GM21390 (cell line): ENCODE measurements around the gene CKLF.

Experiments
- ATAC-seq: cut with Tn5 transposase; IDR thresholded peaks from one replicate; pipeline ENCODE4 v1.9.1; 2021; ENCODE audit not compliant: unreplicated experiment

CKLF gene

DNA sequence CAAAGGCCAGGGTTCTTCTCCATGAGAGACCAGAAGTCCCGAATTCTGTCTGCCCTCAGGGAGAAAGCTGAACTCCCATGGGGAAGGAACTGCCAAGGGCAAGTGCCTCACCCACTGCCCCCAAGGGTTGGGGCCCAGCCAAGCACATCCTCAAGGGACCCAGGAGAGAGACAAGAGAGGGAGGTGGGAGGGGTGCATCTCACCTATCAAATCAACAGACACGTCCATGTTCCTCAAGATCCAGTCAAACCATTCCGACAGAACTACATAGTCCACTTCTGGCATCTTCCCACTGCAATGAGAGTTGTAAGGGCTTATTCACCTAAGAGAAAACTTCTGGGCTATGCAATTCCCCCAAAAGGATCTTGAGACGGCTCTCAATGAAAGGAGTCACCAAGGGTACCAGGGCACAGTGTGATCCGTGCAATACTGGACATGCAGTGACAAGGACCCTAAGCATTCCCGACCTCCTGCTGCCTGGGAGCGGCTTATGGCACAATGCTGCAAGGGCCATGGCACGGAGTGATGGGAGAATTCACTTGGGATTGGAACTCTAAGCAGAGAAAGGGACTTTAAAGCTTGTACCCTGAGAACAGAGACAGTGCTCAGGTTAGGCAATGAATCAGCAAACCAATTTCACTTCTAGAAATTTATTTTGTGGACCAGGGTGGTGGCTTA is 34.7 kb upstream of the CKLF start:
- no peak for ATAC-seq

DNA sequence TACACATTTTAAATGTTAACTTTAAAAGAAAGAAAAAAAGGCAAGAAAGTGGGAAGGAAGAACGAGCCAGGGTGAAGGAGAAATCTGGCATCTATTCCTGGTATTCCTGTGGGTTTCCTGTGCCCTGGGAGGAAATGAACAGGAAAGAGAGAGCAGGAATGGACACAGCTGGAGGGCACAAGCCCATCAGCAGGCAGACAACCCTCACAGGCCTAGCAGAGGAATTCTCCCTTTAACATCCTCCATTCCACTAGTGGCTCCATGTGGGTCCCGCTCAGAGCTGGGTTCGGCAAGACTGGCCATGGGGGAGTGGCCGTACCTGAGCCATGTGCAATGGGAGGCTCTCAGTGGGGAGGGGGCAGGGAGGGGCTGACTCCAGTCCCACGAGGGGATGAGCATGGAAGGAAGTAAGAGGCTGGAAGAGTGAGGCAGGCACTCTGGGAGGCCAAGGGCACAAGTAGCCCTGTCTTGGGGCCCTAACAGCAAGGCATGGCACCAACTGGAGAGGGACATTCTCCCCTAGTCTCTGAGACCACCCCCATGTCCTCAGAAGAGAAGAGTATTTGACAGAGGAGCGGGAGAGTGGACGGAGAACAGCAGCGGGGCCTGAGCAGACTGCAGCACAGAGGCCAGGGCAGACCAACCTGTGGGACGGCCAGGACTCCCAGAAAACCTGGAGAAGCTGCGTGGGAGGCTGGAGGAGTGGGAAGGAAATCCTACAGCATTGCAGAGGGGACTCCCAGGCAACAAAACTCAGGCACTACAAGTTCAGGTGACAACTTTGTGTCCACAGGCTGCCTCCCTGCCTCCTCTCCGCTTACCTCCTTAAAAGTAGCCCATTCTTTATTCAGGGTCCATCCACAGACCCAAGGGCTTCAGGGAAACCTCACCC is 32.6 kb upstream of the CKLF start:
- ATAC-seq, result no peak

DNA sequence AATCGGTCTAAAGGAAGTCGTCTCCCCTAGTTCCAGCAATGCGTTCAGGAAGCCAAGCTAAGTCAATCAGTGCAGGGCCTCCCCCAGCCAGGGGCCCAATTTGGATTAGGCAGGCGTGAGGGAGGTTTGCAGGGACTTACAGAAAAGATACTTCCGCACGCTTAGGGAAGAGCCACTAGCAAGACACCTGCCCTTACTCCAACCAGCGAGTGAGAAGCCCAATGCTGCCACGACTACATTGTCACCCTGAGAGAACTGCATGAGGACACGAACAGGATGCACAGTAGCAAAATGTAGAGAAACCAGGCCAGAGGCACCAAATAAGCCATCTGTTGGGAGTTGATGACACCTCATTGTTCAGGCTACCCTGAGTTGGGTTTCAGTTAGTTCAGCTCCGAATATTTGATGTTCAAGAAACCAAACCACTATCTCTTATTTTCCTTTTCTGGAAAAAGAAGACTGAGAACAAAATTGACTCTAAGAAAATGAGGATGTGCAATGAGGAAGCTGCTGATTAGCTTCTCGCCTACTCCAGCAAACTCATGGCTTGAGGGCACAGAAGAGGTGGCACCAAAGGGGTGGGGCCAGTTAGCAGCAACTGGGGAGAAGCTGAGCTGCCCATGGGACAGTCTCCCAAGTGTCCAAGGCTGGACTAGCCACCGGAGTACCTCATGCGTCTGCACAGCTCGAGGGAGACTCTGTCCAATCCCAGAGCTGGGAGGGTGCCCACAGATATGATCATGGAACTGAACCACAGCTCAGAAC is 31.8 kb upstream of the CKLF start:
- no peak for ATAC-seq

DNA sequence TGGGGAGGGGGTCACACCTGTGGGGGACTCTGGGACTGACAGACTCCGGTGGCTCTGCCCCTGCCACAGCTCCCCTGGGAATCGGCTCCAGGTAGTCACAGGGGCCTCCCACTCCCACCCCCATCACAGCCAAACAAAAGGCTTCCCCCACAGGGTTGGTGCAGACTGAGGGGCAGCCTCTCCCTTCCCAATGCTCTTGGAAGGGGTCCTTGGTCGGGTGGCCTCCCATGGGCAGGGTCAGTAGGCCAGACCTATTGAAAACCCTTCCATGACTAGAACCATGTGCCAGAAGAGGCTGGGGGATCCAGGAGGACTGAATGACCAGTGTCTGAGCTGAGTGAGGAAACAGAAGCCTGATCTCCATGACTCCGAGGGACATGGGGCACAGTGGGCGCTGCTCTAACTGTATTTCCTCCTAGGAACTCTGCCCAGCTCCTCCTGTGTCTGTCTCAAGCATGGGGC is 31.1 kb upstream of the CKLF start:
- ATAC-seq, result no peak

DNA sequence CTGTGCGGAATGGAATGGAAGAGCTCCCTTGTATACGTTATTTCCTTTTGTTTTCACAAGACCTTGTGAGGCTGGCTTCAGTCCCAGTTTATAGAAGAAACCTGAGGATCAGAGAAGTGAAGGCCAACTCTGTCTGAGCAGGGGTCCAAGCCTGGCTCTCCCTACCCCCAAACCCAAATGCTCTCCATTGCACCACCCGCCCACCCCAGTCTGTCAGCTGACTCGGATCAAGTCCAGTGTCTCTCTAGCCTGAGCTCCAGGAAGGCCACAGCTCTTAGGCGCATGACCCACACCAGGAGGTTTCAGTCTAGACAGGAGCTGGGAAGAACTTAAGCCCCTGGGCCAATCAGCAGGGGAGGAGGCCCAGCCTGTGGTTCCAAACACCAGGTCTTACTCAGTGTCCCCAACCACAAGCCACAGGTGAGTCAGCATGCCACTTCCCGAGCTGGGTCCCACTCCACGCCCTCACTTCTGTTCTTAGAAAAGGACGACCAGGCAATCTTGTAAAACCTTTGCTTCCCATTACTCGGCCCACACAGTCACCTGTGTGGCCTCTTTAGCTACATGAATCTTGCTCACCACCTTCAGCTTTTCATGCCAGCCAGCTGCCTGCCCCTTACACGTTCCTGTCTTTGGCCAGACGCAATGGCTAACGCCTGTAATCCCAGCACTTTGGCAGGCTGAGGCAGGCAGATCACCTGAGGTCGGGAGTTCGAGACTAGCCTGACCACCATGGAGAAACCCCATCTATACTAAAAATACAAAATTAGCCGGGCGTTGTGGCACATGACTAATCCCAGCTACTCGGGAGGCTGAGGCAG is 30.2 kb upstream of the CKLF start:
- peak; percentile 63 for ATAC-seq

DNA sequence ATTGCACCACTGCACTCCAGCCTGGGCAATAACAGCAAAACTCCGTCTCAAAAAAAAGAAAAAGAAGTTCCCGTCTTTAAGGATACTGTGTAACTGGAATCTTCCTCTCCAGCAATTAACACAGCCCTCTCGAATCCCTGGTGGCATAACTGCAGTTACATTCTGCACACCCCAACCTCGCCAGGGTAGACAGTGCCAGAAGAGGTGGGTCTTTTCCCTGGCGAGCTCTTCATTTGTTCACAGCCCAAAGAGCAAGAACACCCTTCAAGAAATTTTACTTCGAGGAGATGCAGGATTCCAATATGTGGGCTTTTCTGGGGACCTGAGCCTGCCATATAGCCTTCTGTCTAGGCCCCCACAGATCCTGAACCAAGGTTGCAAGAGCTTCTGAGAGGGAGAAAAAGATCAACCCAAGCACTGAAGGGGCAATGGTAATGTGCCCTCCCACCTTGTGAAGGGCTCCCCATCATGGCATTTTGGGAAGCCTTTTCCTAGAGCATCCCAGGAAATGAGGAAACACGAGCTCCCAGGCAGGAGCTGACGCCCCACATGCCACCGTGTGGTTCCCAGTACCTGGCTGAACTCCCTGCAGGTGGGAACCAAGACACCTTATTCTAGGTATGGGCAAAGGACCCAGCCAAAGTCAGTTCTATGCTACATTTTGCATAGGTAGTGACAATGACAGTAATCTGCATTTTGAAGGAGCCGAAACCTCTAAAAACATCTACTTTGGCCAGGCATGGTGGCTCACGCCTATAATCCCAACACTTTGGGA is 29.4 kb upstream of the CKLF start:
- ATAC-seq, result no peak

DNA sequence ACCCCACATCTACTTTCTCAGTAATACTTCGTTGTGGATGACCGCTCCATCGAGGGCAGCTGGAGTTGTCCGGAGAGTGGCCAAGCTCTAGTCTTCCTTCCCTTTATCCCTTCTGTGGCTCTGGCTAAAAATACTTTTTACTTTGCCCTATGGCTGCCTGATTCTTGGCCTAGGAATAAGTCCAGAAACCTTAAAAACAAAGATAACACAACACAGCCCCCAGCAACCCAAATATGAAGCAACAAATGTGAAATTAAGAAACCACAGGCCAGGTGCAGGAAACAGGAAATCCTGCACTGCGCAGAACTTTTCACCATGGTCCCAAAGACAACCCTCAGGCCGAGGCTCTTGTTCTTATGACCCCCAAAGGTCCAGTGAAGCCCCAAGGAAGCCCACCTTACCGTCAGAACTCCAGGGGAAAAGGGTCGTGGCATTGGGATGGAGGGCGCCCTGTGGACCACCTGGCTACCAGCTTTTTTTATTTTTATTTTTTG is 28.5 kb upstream of the CKLF start:
- ATAC-seq, result peak; percentile 46

DNA sequence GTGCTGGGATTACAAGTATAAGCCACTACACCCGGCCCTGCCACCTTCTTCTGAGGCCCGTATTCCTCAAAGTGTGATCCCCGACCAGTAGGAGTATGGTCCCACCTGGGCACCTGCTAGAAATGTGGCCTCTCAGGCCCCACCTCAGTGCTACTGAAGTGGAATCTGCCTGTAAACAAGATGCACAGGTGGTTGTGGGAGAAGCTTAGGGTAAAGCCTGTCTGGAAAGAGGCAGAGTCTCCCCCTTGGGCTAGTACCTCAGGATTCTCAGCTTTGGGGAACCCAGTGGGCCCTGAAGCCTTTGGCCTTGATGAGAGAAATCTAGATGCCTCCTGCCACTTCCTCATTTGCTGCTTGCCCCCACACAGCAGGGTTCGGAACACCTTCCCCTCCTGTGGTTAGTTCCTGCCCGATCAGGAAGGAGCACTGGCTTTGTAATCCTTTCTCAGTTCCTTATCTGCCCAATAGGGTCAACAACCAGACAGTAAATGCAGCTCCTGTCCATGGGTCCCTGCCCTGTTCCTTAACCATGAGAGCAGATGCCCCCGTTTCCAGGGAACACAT is 27.7 kb upstream of the CKLF start:
- ATAC-seq, result peak; percentile 62

DNA sequence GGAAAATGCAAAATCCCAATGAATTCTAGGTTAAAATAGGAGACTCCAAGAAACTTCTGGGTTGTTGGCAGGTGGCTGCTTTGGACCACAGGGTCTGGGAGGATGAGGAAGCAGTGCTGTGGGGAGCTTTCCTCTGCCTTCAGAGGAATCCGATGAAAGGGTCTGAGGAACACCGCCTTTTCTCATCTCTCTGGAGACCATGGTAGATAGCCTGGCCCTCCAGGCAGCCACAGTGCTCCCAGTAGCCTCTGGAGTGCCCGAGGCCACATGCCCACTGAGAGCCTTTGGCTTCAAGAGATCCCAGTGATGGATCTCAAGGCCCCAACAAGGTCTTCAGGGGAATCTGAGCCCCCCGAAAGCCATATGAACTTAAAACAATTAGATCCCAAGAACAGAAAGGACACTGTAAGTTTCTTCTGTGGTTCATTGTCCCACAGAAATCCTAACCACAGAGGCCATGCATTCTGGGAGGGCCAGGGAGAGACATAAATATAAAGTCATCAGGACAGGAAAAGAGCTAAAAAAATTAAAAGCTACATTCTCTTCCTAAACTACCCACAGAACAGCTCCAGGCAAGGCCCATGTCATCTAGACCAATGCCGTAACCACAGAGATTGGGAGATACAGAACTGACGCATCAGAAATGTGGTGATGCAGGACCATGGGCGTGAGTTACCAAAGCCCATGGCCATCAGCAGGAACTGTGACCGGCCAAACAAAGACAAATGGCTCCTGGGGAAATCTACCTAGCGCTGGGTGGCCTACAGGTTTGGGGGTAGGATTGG is 26.8 kb upstream of the CKLF start:
- no peak for ATAC-seq

DNA sequence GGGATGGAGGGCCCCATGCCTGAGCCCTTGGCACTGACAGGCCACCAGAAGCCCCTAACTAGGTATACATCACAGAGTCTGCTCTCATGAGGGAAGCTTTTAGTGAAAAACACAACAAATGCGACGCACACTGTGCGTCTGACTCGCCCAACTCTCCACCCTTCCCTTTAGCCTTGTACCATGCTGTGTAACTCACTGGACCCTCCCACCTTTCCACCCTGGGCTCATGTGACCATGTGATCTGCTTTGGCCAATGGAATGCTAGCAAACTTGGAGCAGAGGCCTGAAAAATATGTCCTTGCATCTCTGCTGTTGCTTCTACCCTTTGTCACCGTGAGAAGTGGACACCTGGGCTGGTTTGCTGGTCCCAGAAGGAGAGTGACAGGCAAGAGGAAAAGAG is 24.1 kb upstream of the CKLF start:
- no peak for ATAC-seq

DNA sequence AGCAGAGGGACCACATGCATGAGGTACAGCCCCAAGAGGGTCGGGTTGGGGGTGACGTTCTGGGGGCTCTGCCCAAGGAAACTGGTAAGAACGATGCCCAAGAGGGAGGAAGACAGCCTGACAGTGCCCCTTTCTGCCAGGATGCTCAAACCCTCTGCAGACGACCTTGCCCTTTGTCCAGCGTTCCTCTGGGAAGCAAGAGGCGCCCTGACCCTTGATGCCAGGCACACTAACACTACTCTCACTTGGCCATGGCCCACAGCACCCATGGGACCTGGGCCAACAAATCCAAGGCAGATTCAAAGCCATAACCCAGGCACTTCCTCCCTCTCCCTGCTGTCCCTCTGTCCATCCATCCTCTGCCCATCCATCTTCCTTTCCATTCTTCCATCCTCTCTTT is 22.9 kb upstream of the CKLF start:
- no peak for ATAC-seq

DNA sequence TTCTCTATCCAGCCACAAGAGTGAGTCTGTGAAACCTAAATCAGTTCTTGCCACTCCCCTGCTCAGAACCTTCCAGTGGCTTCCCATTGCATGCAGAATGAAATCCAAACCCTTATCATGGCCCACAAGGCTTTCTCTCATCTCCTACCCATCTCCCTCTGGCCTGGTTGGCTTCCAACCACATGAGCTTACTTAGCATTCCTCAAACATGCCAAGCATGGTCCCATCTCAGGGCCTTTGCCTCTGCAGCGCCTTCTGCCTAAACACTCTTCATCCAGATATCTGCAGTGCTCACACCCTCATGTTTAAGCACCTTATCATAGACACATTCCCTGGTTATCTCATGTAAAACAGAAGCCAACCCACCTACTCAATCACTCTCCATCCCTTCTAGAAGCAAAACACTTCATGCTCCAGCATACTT is 18.0 kb upstream of the CKLF start:
- ATAC-seq, result no peak

DNA sequence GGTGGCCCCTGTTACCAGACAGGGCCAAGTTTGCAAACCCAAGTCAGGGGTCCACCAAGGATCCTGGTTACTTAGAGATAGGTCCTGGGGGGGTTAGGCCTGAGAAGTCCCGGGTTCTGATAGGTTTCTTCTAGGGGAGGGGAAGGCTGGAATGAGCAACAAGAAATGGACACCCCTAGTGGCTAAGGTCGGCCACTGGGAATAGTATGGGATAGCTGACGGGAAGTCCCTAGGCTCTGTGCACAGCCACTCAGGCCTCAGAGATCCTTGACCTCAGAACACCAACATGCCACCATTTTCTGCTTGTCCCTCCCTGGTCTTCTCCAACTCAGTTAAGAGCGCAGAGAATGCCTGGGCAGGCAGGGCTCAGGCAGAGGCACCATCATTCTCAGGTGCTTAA is 15.9 kb upstream of the CKLF start:
- no peak for ATAC-seq

DNA sequence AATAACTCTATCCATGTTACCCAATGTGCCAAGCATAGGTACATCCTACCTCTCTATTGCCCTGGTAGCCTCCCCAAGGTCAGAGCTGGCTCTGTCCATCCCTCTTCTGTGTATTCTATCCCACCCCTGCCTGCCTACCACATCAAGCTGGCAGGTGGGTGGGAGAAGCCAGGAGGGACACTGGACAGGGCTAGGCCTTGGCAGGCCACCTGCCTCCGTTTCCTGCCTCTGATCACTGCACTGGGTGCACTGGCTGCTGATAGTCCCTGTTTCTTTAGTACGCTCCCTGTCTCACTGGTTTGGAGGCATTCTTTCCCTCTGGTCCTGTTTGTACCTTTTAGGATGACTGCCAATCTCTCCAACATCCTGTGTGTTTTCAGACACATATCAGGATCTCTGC is 15.1 kb upstream of the CKLF start:
- ATAC-seq, result no peak

DNA sequence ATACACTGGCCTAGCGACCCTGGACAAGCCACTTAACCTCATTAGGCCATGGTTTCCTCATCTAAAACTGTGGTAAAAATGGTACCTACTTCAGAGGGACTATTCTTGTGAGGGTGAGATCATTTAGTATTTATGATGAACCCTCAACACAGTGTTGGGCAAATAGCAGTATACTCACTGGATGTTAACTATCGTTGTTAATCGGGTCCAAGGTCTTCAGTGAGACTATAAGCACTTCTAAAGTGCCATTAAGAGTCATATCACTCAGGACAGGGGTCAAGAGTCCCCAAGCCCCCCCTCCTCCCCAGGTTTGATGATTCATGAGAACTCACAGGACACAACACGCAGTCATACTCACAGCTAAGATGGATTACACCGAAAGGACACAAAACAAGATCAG is 13.5 kb upstream of the CKLF start:
- ATAC-seq, result no peak

DNA sequence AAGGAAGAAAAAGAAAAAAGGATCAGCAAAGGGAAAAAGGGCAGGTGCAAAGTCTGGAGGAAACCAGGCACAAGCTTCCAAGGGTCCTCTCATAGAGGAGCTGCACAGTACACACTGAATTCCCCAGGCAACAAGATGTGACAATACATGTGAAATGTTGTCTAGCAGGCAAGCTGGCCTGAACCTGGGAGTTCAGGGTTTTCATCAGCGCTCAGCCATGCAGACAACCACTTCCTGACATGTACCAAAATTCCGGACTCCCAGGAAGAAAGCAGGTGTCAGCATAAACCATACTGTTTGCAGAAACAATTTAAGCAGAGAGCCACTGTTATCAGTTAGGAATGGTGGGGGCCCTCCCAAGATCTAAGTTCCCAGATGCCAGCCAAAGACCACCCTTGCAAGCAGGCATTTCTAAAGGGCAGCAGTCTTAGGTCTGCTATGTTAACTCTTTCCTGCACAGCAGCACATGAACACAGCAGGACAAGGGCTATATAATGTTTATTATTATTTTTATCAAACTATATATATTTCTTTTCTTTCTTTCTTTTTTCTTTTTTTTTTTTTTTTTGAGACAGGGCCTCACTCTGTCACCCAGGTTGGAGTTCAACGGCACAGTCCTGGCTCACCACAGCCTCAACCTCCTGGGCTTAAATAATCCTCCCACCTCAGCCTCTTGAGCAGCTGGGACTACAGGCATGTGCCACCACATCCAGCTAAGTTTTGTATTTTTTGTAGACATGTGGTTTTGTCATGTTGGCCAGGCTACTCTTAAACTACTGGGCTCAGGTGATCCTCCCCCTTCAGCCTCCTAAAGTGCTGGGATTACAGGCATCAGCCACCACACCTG is 12.5 kb upstream of the CKLF start:
- ATAC-seq, result peak; percentile 78

DNA sequence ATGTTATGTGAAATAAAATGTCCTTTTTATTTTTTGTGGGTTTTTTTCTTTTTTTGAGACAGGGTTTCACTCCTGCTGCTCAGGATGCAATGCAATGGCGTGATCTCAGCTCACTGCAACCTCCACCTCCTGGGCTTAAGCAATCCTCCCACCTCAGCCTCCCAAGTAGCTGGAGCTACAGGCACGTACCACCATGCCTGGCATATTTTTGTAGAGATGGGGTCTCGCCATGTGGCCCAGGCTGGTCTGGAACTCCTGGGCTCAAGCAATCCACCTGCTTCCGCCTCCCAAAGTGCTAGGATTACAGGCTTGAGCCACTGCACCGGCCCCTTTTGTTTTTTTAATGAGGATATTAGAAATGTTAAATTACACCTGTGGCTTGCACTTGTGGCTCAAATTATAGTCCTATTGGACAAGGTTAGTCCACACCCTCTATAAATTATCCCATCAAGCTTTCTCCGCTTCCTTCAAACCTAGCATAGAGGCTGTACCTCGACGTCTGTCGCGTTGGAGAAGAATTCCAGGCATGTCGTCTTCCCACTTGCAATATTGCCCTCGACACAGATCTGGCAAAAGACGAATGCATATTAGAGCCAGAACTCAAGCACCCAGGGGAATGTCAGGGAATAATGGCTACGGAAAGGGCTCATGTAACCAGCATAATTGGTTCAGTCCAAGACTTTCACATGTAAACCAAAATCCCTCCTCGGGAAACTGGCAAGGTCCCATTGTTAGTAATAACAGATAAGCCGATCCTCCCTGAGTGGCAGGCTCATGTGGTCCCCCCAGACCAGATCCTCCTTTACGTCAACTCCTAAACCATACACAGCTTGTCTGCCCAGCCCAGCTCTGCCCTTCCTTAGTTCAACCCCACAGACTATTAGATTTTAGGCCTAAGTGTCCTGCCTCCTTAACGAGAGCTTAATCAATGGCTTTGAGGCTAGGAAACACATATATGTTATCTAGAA is 10.7 kb upstream of the CKLF start:
- no peak for ATAC-seq
